Neural cell (in vitro differentiated cells): ENCODE results near the gene TULP1.

Experiments used
- EZH2 ChIP-seq: fragments of 200-600, 300-800 bp; shearing (Covaris generic), sonication (generic); IDR thresholded peaks from 2 replicates; pipeline ENCODE4 v1.6.1; 2014; ENCODE audit warnings: antibody characterized with exemption, low read length, borderline replicate concordance, mild to moderate bottlenecking; ENCODE audit not compliant: insufficient read depth, poor library complexity, severe bottlenecking
- RAD21 ChIP-seq: fragments of 450-650 bp; conservative IDR thresholded peaks from 2 replicates; pipeline ENCODE4 v1.6.1; 2014; ENCODE audit warnings: antibody characterized with exemption, mild to moderate bottlenecking, moderate library complexity
- SMC3 ChIP-seq: fragments of 450-650 bp; conservative IDR thresholded peaks from 2 replicates; pipeline ENCODE4 v1.6.1; 2014; ENCODE audit warnings: antibody characterized with exemption, mild to moderate bottlenecking, moderate library complexity; ENCODE audit not compliant: poor library complexity
- TF ChIP-seq, protein P1 (sequence below): fragments of 450-650 bp; IDR thresholded peaks from 2 replicates; pipeline ENCODE4 v1.5.1; 2014; ENCODE audit warnings: antibody characterized with exemption, mild to moderate bottlenecking, moderate library complexity; ENCODE audit not compliant: poor library complexity, severe bottlenecking

DNA sequence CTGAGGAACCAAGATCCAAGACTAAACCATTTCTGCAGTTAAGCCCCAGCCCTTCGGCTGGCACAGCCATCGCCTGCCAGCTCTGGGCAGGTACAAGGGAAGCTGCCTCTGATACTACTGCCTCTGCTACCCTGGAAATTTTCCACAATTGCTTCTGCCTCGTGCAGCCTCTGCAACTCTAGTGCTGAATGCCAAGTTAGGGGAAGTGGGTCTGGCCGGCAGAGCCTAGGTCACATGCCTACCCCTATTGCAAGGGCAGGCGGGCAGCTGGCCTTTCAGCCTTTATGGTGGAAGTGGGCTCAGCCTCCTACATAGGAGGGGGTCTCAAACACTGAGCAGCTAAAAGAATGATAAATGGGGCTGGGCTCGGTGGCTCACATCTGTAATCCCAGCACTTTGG lies 44.5 kb upstream of the TULP1 start:
- TF ChIP-seq, protein P1, sequence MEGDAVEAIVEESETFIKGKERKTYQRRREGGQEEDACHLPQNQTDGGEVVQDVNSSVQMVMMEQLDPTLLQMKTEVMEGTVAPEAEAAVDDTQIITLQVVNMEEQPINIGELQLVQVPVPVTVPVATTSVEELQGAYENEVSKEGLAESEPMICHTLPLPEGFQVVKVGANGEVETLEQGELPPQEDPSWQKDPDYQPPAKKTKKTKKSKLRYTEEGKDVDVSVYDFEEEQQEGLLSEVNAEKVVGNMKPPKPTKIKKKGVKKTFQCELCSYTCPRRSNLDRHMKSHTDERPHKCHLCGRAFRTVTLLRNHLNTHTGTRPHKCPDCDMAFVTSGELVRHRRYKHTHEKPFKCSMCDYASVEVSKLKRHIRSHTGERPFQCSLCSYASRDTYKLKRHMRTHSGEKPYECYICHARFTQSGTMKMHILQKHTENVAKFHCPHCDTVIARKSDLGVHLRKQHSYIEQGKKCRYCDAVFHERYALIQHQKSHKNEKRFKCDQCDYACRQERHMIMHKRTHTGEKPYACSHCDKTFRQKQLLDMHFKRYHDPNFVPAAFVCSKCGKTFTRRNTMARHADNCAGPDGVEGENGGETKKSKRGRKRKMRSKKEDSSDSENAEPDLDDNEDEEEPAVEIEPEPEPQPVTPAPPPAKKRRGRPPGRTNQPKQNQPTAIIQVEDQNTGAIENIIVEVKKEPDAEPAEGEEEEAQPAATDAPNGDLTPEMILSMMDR: no peak
- TF ChIP-seq SMC3 (no peak), RAD21 (no peak), EZH2 (no peak)
